ENCODE measurements around the gene RHBDD1.

RHBDD1 gene

GRCh38 chr2:226909836-226910235, 74.0 kb downstream of the RHBDD1 start:
- TF ChIP-seq CTCF (conservative IDR thresholded peaks at IDR 0.05; ENCODE audit: low read length) (no peak), EZH2phosphoT487 (IDR thresholded peaks at IDR 0.05; ENCODE audit: borderline replicate concordance) (no peak)
- Histone ChIP-seq H3K4me3 (ENCODE audit: low read length, poor library complexity, severe bottlenecking) (no peak overlapping the region), H3K4me1 (ENCODE audit: insufficient read depth, low read length, poor library complexity, severe bottlenecking) (peaks cover 12% of the 10 kb centered on the region), H3K9me3 (ENCODE audit: insufficient read depth, low read depth, low read length) (no peaks in the 10 kb centered on the region), H3K27me3 (ENCODE audit: insufficient read depth, low read length, poor library complexity, severe bottlenecking) (no peaks in the 10 kb centered on the region), H2AFZ (ENCODE audit: low read length) (no peak overlapping the region), H3F3A (ENCODE audit: low read depth) (no peaks in the 10 kb centered on the region), H3K79me2 (ENCODE audit: insufficient read depth, low read length) (no peaks in the 10 kb centered on the region), H3K36me3 (ENCODE audit: insufficient read depth, low read length) (no peaks in the 10 kb centered on the region), H3K9me2 (replicated peaks; ENCODE audit: low read depth, low read length) (no peaks in the 10 kb centered on the region), H3K4me2 (ENCODE audit: low read depth, low read length, poor library complexity, severe bottlenecking) (no peak overlapping the region), H4K20me1 (ENCODE audit: insufficient read depth, low read length, poor library complexity, severe bottlenecking) (no peaks in the 10 kb centered on the region), H3K9ac (ENCODE audit: low read depth, low read length, poor library complexity, severe bottlenecking) (no peak overlapping the region)

- Histone ChIP-seq H3F3A (ENCODE audit: low read depth) (no peaks in the 10 kb centered on the region), H3K9me3 (ENCODE audit: insufficient read depth, low read depth, low read length) (no peaks in the 10 kb centered on the region), H3K4me1 (ENCODE audit: insufficient read depth, low read length, poor library complexity, severe bottlenecking) (peaks cover 12% of the 10 kb centered on the region), H4K20me1 (ENCODE audit: insufficient read depth, low read length, poor library complexity, severe bottlenecking) (no peaks in the 10 kb centered on the region), H3K79me2 (ENCODE audit: insufficient read depth, low read length) (no peaks in the 10 kb centered on the region), H3K9me2 (replicated peaks; ENCODE audit: low read depth, low read length) (no peaks in the 10 kb centered on the region), H3K4me3 (ENCODE audit: low read length, poor library complexity, severe bottlenecking) (no peak overlapping the region), H3K27me3 (ENCODE audit: insufficient read depth, low read length, poor library complexity, severe bottlenecking) (no peaks in the 10 kb centered on the region), H3K36me3 (ENCODE audit: insufficient read depth, low read length) (no peaks in the 10 kb centered on the region), H3K9ac (ENCODE audit: low read depth, low read length, poor library complexity, severe bottlenecking) (no peak overlapping the region), H3K4me2 (ENCODE audit: low read depth, low read length, poor library complexity, severe bottlenecking) (no peak overlapping the region), H2AFZ (ENCODE audit: low read length) (no peak overlapping the region)
- TF ChIP-seq CTCF (conservative IDR thresholded peaks at IDR 0.05; ENCODE audit: low read length) (no peak), EZH2phosphoT487 (IDR thresholded peaks at IDR 0.05; ENCODE audit: borderline replicate concordance) (no peak)
Observed at GRCh38 chr2:226910384-226910783, 74.5 kb downstream of the RHBDD1 start.

- no peaks in the 10 kb centered on the region for H3K9me2 ChIP-seq (replicated peaks; ENCODE audit: low read depth, low read length)
- H3K4me1 ChIP-seq (ENCODE audit: insufficient read depth, low read length, poor library complexity, severe bottlenecking): peaks cover 3% of the 10 kb centered on the region
- no peaks in the 10 kb centered on the region for H3K9me3 ChIP-seq (ENCODE audit: insufficient read depth, low read depth, low read length)
- H3K27me3 ChIP-seq (ENCODE audit: insufficient read depth, low read length, poor library complexity, severe bottlenecking): no peaks in the 10 kb centered on the region
- H3K36me3 ChIP-seq (ENCODE audit: insufficient read depth, low read length): no peaks in the 10 kb centered on the region
- H3K79me2 ChIP-seq (ENCODE audit: insufficient read depth, low read length): no peaks in the 10 kb centered on the region
- no peak overlapping the region for H3K4me3 ChIP-seq (ENCODE audit: low read length, poor library complexity, severe bottlenecking)
- H3F3A ChIP-seq (ENCODE audit: low read depth): no peaks in the 10 kb centered on the region
- no peaks in the 10 kb centered on the region for H4K20me1 ChIP-seq (ENCODE audit: insufficient read depth, low read length, poor library complexity, severe bottlenecking)
- H2AFZ ChIP-seq (ENCODE audit: low read length): no peak overlapping the region
- H3K9ac ChIP-seq (ENCODE audit: low read depth, low read length, poor library complexity, severe bottlenecking): no peak overlapping the region
- no peak for TF ChIP-seq CTCF (conservative IDR thresholded peaks at IDR 0.05; ENCODE audit: low read length)
- TF ChIP-seq EZH2phosphoT487 (IDR thresholded peaks at IDR 0.05; ENCODE audit: borderline replicate concordance): no peak
- no peak overlapping the region for H3K4me2 ChIP-seq (ENCODE audit: low read depth, low read length, poor library complexity, severe bottlenecking)
Observed at GRCh38 chr2:226911932-226912331, 76.1 kb downstream of the RHBDD1 start.
